Activated CD4-positive, alpha-beta T cell treated with anti-CD3 and anti-CD28 coated beads, Interleukin-2, amount 50 U/mL, for 4 hours (primary cell): ENCODE results near the gene MLXIP.

ENCODE experiments used
- DNase-seq, 2 experiments: peaks; one replicate each; pipeline ENCODE4 v3.0.0-alpha.2; 2020

The MLXIP gene

GRCh38 chr12:122128481-122128880 is 49.9 kb downstream of the MLXIP start:
- no peak for DNase-seq

GRCh38 chr12:122129131-122129530 is 50.6 kb downstream of the MLXIP start:
- DNase-seq, result no peak

- no peak for DNase-seq
These were observed 51.6 kb downstream of the MLXIP start for GRCh38 chr12:122130150-122130549.

- DNase-seq, result no peak
These were observed 54.8 kb downstream of the MLXIP start for GRCh38 chr12:122133192-122133950.

GRCh38 chr12:122135437-122136031 is 57.0 kb downstream of the MLXIP start:
- DNase-seq, result no peak

- no peak for DNase-seq
These were observed 58.7 kb downstream of the MLXIP start for GRCh38 chr12:122137229-122137628.

- DNase-seq, result no peak
These were observed 59.1 kb downstream of the MLXIP start for GRCh38 chr12:122137681-122138080.

GRCh38 chr12:122138181-122138580 is 59.6 kb downstream of the MLXIP start:
- no peak for DNase-seq

- no peak for DNase-seq
These were observed 60.1 kb downstream of the MLXIP start for GRCh38 chr12:122138616-122139015.

- DNase-seq, result no peak
These were observed 60.7 kb downstream of the MLXIP start for GRCh38 chr12:122139266-122139665.

- no peak for DNase-seq
These were observed 61.4 kb downstream of the MLXIP start for GRCh38 chr12:122139941-122140340.

- DNase-seq, result no peak
These were observed 62.1 kb downstream of the MLXIP start for GRCh38 chr12:122140467-122141257.

GRCh38 chr12:122141911-122142725 is 63.6 kb downstream of the MLXIP start:
- no peak for DNase-seq

GRCh38 chr12:122142857-122143256 is 64.3 kb downstream of the MLXIP start:
- no peak for DNase-seq

- DNase-seq, result no peak
These were observed 66.3 kb downstream of the MLXIP start for GRCh38 chr12:122144885-122145284.

GRCh38 chr12:122145505-122146330 is 67.2 kb downstream of the MLXIP start:
- no peak for DNase-seq

GRCh38 chr12:122147514-122148290 is 69.1 kb downstream of the MLXIP start:
- DNase-seq, result no peak

GRCh38 chr12:122148657-122149056 is 70.1 kb downstream of the MLXIP start:
- no peak for DNase-seq

GRCh38 chr12:122150127-122150681 is 71.6 kb downstream of the MLXIP start:
- no peak for DNase-seq

GRCh38 chr12:122152754-122153153 is 74.2 kb downstream of the MLXIP start:
- no peak for DNase-seq

- DNase-seq, result no peak
These were observed 77.1 kb downstream of the MLXIP start for GRCh38 chr12:122155705-122156104.
